ENCODE results near the gene FASTKD2.

Gene FASTKD2

DNA sequence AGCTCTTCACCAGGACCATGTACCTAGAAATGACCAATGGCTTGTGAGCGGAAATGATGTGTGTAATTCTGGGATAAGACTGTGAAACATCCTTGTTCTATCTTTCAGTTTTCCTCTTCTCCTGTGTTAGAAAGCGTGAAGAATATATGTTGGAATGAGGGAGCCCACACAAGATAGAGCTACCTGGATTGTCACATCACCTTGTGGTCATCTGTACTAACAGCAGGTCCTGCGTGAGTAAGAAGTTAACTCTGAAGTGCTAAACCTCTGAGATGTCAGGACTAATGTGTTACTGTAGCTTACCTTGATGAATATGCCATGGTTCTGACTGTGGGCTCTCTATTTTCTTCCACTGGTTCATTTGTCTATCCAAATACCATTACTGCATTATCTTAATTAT, 75.6 kb downstream of the FASTKD2 start:
- DNase-seq = no peak

Measured in inflammatory macrophage treated with lipopolysaccharide for 4 hours (primary cell).